ENCODE results near the gene TCF7L2.

The TCF7L2 gene

DNA sequence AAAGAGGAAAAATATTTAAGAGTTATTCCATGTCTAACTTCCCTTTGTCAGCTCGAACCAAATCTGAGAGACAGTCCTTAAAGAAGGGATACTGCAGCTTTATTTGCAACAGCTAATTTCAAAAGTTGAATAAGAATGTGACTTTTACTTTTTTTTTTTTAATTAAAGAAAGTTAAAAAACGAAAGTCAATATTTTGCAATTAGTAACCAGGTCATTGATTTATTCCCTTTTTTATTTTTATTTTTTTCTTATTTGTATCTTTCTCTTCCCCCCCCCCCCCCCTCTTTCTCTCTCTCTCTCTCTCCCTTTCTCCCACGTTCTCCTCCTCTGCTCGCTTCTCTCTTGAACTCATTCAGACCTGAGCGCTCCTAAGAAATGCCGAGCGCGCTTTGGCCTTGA is 209.5 kb downstream of the TCF7L2 start:
- DNase-seq = no peak

DNA sequence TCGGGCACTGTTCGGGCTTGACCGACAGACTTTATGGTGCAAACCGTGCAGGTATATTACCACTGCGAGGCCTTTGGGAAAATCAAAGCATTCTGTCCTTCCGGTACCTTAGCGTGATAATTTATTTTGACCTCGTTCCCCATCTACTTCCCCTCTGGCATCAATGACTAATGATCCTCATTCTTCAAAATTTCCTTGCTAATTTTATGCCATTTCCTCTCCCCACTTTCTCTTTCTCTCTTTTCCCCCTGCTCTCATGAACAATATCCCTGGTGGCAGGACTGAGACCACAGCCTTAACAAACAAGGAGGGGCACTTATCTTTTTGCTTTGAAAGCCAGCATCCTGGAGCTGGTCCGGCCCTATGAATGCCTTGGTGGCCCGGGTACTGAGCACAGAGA is 210.6 kb downstream of the TCF7L2 start:
- no peak for DNase-seq

DNA sequence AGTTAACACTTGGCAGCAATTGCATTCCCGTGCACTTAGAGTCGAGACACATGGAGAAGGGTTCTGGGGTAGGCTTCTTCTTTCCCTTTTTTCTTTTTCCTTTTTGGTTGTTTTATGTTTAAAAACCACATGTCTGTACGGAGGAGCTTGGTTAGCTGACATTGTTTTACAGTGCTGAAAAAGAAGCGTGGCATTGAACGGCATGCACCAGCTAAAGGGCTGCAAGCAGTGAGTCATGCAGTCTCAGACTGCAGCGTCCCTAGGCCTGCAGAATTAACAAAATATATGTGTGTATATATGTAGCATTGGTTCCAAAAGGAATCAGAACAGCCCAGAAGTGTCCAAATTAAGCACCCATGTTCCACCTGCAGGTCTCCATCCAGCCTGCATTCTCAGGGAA is 211.0 kb downstream of the TCF7L2 start:
- no peak for DNase-seq

DNA sequence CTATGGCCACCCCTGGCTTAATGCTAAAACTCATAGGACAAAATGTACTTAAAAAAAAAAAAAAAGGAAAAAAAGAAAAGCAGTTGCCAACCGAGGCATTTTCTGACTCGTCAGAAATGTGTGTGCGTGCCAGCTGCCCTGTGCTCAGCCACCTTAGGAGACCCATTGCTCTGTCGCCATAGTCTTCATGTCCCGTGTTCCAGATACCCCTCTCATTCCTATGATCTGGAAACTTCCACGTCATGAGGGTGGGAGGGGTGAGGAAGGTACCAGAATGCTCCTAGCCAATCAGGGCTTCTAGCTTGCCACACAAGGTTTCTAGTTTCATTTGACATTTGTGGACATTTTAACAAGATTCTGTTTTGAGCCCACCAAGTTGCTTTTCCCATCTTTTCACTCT is 212.9 kb downstream of the TCF7L2 start:
- no peak for DNase-seq

DNA sequence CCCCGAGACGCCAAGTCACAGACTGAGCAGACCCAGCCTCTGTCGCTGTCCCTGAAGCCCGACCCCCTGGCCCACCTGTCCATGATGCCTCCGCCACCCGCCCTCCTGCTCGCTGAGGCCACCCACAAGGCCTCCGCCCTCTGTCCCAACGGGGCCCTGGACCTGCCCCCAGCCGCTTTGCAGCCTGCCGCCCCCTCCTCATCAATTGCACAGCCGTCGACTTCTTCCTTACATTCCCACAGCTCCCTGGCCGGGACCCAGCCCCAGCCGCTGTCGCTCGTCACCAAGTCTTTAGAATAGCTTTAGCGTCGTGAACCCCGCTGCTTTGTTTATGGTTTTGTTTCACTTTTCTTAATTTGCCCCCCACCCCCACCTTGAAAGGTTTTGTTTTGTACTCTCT is 215.6 kb downstream of the TCF7L2 start:
- no peak for DNase-seq

DNA sequence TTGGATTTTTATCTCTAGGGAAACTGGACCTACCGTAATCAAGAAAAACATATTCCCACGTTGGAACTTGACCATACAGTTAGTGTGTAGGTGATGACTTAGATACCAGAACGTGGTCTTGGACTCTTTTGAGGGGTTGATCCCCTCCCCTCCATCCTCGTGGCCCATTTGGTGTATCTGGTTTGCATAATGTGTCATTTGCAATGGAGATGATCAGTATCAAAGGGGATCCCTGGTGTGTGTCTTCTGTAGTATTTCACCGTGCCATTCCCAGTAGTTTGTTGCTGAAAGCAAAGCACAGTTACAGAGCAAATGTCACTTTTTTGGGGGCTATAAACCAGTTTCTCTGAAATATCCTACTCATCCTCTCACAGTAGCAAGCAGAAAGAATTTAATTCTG is 217.7 kb downstream of the TCF7L2 start:
- DNase-seq = no peak

DNA sequence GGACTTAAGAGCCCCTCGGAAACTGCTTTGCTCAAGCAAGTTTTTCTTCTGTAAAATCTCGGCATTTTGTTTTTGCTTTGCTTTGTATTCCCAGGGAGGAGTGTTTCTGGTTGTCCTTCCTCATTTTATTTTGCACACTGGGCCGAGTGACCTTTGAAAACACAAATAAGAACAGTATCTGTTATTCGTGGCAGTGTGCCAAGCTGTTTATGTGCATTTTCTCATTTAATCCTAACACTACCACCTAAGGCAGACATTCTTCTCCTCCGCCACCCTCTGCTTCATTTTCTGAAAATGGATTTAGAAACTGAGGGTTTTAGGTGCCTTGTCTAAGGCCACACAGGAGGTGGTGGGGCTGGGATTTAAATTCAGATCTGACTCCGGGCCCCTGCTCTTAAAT is 218.5 kb downstream of the TCF7L2 start:
- DNase-seq = no peak

DNA sequence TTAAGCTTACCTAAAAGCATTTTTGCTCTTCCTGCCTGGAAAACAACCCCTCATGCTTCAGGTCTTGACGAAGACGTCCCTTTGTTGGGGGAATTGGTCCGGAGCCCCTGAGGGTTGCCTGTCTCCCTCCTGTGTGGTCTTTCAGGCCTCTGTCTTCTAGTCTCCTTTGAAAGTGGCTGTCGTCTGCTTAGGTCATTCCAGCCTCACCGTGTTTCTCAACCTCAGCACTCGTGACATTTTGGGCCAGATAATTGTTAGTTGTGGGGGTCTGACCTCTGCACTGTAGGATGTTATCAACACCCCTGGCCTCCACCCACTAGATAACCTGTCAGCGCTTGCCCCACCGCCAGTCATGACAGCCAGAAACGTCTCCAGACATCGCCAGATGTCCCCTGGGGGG is 219.1 kb downstream of the TCF7L2 start:
- no peak for DNase-seq

DNA sequence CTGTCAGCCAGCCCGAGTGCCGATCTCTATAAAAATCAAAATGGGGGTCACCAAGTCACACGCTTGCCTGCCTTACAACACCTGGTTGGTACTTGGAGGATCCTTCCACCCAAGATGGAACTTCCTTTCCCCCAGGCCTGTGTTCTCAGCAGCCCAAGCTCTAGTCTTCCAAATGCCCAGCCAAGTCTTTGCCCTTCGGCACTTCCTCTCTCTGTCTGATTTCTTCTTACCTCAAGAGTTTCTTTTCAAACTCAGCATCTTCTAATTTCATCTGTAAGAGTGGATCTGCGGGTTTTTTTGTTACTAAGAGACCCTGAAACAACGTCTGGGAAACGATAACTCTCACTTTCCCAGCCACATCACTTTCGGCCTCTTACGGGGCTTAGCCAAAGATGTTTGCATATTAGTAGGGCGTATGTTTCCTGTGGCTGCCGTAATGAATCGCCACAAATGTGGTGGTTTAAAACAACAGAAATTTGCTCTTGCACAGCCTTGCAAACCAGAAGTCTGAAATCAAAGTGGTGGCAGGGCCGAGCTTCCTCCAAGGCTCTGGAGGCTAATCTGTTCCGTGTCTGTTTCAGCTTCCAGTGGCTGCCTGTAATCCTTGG is 219.9 kb downstream of the TCF7L2 start:
- DNase-seq = no peak

DNA sequence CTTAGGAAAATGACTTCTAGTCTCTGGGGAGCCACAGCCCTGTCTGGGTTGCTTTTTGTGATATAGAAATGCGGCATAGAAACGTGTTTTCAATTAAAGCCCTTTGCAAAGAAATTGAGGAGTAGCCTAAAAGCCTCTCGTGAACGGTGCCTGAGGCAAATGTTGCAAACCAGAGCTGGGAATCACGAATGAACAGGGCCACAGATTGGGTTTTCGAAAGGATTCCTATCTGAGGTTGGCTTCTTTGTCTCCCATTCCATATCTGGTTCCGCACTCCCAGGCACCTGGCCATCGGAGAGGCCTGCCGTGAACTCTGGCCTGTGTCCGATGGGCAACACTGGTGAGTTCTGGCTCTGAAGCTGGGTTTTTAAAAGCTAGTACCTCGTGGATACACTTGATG is 221.6 kb downstream of the TCF7L2 start:
- DNase-seq = no peak

DNA sequence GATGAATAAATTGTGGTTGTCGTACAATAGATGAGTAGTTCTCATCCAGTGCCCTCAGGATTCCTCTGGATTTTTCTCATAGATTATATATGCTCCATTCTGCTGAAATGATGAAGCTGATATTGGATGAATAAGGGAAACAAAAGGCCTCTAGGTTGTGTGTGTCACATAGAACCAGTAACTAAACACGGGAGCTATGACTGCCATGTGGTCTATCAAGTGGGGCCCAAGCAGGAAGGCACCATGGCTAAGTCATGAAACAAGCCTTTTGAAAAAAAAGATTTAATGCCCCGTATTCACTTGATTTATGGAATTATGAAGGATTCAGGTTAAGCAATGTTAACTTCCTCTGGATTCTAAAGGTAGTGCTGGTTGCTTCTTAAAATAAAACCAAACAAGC is 225.1 kb downstream of the TCF7L2 start:
- no peak for DNase-seq

DNA sequence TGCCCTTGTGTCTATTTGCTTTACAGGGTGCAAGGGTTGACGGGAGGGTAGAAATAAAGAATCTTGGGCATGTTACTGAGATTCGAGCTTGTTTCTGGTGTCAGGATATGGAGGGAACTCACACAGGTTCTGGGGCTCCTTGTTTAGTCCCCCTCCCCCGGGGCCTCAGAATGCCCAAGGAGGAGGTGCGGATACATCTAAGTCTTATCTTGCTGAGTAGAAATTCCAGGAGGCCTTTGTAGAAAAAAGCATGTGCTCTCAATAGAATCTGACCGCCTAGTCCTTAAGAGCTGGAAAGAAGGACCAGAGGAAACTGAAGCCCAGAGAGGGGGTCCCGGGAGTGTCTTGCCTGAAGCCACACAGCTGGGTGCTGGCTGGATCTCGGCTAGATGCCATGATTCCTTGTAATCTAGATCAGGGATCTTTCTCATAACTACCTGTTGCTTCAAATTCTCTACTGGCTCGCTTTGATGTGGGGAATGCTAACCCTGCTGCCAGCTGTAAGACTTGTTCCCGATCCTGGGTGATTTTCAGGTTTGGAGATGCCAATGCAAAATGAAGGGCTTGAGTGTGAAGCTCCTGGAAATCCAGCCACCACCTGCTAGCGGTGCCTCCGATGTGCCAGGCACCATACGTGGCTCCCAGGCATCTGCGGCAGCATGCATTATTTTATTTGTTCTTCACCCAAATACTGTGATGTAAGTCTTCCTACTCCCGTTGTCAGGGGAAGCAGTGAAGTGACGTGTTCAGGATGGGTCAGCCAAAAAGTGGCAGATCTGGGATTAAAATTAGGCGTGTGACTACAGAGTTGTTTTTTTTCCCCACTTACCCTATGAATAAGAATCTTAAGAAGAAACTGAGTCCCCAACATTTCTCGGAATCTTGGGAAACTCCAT is 226.0 kb downstream of the TCF7L2 start:
- no peak for DNase-seq

DNA sequence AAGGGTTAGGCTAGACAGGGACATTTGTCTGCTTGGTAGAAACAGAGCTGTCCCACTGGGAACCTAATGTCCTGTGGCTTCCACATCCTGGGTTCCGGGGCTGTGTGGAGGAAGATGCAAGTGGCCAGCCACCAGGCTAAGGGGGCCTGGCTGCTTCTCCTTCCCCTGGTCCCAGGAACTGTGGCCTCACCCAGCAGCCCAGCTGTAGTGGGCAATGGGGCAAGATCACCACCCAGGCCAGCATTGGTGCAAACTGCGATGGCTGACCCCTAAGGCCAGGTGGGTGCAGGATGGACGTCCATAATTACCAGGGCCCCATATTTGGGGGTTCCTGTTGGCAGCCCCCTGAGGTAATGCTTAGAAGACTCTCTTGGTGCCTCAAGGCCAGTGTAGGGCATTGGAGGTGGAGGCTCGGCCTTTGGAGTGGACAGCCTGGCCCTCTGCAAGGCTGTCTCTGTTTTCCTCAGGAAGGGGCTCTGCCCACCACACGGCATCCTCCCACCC is 226.7 kb downstream of the TCF7L2 start:
- DNase-seq = no peak

DNA sequence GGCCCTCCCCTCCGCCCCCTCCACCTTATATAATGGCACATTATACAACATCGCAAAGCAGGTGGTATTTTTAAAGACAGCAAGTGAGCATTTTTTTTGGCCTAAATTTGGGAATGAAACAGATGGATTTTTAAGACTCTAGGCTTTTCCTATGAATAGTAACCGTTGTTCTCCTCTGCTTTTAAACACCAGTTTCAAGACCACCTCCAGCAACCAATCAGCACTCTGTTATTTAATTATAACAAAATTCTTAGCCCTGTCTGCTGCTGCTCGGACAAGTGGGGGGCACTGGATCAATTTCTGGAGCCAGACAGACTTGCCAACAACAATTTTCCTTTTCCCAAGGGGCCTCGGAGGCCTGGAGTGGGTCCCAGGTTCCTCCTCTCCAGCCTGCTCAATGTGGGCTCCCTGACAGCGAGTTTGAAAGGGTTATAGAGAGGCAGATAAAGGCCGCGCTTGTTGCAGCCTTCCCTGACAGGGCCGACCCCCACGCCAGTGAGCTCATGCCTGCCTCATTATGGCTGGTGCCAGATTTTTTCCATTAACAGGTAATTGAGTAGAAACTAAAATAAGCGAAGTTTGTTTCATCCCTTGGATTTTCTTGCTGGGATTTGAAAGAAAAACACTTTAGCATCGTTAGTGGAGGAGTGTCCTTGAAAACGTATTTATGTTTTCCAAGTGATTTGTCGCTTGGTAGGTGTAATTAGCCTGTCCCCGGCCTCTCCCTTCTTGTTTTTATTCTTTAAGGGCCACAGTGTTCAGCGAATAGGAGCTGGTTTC is 227.3 kb downstream of the TCF7L2 start:
- DNase-seq = no peak

DNA sequence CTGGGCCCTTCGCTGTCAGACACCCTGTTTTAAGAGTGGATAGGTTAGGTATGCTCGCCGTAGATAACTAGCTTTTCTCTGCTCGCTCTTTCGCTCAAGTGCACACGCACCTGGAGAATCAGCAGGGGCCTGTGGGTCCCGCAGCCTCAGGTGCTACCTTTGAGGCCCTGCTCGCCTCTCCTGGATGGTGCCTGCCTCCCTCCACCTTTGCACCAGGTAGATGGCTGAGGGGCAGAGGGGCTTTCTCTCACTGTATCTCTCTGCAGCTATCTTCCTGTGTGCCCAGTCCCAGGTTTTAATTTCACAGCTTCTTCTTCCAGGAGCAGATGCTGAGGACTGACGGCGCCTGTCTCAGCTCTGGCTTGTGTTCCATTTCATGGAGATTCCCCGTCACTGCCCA is 227.9 kb downstream of the TCF7L2 start:
- no peak for DNase-seq

DNA sequence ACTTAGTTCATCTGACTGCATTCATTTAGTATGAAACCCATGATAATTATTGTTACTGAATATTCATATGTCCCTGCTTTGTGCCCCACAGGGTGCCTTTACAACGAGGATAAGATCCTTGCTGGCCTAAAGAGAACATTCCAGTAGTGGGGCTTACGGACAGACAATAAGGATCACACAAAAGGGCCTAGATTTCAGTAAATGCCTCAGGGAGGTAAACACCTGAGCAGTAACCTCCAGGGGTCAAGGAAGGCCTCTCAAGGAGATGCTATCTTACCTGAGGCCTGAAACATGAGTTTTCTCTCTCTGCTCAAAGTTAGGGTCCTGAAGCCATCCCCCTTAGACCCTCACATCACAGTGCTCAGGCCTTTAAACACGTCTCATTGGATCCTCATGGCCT is 228.7 kb downstream of the TCF7L2 start:
- no peak for DNase-seq

DNA sequence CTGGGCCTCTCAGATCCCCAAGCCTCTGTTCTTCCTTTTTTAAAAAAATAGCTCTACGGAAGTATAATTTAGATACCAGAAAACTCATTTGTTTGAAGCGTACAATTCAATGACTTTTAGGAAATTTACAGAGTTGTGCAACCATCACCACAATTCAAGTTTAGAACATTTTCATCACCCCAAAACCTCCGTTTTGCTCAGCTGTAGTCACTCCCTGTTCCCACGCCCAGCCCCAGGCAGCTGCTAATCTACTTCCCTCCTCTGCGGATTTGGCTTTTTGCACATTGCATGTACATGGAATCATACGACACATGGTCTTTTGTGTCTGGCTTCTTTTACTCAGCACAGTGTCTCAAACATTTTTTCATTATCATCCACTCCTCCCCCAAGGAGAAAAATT is 229.2 kb downstream of the TCF7L2 start:
- DNase-seq = no peak

DNA sequence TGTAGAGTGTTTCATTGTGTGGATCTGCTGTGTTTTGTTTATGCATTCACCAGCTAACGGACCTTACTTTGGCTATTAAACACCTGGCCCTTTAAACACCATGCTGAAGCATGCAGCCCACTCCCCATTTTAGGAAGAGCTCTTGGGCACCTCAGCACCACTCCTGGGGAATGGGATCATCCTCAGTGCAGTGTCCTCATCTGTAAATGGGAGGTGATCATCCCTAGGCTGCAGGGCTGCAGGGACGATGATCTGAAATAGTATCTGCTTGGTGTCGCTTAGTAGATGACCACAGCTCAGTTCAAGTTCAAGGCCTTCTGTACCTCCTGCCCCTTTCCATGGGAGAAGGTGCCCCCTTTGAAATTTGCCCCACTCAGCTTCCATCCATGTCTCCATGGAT is 229.9 kb downstream of the TCF7L2 start:
- no peak for DNase-seq

DNA sequence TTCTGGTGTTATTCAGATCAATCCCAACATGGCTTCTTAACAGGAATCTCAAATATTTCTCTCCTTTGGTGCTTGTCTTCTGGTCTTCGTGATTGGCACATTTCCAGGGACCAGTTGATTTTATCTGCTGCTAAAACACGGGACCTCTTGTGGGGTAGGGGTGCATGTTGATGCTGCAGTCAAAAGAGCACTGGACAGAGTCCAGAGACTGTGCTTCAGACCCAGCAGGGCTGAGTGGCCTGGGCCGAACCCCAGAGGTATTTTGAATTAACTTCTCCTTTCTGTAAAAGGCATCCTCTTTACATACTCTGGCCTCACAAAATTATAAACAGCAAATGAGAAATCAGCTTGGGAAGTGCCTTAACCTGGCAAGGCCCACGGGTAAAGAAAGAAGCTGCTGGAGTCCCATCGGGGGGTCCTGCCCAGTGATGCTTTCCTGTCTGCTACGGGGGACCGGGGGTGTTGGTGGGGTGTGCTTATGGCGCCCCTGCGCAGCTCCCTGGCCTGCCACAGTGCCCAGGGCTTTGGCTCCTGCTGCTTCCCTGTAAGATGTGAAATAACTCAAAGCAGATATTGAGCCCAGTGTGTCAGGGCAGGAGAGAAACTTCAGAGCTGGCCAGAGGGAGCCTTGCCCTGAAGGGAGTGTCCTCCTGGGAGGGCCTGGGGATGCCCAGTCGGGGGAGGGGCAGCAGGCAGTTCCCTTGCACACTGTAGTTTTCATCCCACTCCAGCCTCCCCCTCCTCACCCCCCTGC is 230.5 kb downstream of the TCF7L2 start:
- DNase-seq = no peak

DNA sequence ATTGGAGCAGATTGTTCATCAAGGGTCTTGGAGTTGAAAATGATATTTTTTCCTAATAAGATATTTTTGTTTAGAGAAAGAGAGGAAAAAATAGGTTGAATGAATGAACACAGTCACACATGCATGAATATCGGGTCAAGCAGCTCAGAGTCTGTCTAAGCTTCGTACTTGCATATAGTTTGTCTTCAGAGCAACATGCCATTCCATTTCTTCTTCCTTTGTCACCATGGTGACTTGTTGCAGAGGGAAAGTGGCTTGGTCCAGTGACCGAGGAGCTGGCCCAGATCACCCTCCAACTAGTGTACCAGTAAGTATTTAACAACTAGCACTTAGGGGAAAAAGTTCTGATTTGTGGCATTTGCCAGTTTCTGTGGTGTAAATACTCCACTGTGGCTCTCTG is 232.1 kb downstream of the TCF7L2 start:
- DNase-seq = no peak

DNA sequence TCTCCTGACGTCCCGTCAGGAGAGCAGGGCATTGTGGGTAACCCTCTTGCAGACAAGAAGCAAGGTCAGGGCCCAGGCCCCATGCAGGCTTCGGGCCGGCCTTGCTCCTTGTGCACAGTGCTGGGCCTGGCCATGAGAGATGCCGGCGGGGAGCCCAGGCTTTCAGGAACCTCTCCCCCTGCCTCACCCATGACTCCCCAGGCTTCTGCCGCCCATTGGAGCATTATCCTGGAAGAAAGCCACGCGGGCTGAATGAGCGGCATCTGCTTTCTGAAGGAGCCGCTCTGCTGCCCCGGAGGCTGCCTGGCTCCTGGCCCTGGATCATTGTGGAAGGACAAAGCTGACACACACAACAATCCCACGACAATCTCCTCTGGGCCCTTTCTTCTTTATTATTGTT is 233.5 kb downstream of the TCF7L2 start:
- DNase-seq = no peak

DNA sequence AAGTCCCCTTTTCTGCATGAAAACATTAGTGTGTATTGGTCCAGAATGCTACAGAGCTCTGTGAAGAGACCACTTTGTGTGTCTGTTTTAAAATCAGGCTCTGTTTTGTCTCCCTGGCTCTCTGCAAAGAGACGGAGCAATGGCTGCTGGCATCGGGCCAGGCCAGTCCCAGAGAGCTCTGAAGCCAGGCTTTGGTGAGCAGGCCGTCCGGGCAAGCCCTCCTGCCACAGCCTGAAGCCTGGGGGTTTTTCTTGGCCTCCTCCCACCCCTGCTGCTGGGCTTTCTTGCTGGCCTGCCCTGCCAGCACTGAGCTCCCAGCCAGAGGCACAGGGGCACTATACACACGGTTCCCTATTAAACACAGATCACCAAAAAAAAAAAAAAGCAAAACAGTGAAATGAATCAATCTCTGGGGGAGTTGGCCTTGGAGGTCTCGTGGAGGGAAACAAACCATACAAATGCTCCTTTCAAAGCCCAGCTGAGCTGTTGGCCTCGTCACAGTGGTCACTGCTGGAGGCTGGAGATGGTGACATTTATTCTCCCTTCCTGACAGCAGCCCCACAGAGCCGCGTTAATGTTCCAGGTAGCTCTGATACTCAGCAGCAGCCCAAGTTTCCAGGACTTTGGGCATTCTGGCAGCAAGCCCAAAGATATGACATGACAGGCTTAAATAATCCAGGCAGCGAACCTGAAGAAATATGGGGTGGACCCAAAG is 237.2 kb downstream of the TCF7L2 start:
- no peak for DNase-seq
